ENCODE results near the gene FBN3.

The FBN3 gene

GRCh38 chr19:8110931-8111330, 38.5 kb downstream of the FBN3 start:
- CTCF ChIA-PET = no interaction called here
- Histone ChIP-seq H3K9me3 (ENCODE audit: control insufficient read depth, insufficient read depth, low read depth, low read length) (no peaks in the 10 kb centered on the region), H3K36me3 (ENCODE audit: control insufficient read depth in 2 of 2, insufficient read depth in 1 of 2, low read length in 2 of 2) (no peaks in the 10 kb centered on the region), H3K27ac (ENCODE audit: extremely low read depth, low read depth, low read length) (no peak overlapping the region), H3K4me3 (ENCODE audit: low read depth, low read length) (no peak overlapping the region), H3K4me1 (ENCODE audit: control insufficient read depth, insufficient read depth, low read length) (no peaks in the 10 kb centered on the region)
- no peak for TF ChIP-seq ZNF335 (tag by site-specific recombination; conservative IDR thresholded peaks at IDR 0.05)
- no peak for TF ChIP-seq ZNF140 (tag by site-specific recombination; IDR thresholded peaks at IDR 0.05)
- no peak for TF ChIP-seq ZNF521 (tag by site-specific recombination; IDR thresholded peaks at IDR 0.05)
- no peak for TF ChIP-seq ZNF175 (tag by site-specific recombination; IDR thresholded peaks at IDR 0.05)
- no peak for TF ChIP-seq ZNF214 (tag by site-specific recombination; IDR thresholded peaks at IDR 0.05; ENCODE audit: borderline replicate concordance)
- no peak for TF ChIP-seq ZNF513 (tag by site-specific recombination; IDR thresholded peaks at IDR 0.05)
- no peak for TF ChIP-seq KLF17 (tag by site-specific recombination; IDR thresholded peaks at IDR 0.05)
- no peak for TF ChIP-seq ZNF670 (tag by site-specific recombination; IDR thresholded peaks at IDR 0.05; ENCODE audit: low read depth)
- POLR2A ChIA-PET = no interaction called here

GRCh38 chr19:8109890-8110662, 39.3 kb downstream of the FBN3 start:
- TF ChIP-seq ZNF266 (tag by site-specific recombination; IDR thresholded peaks at IDR 0.05; ENCODE audit: low read depth) = no peak
- TF ChIP-seq ZNF394 (tag by site-specific recombination; IDR thresholded peaks at IDR 0.05; ENCODE audit: borderline replicate concordance) = peak; percentile 17; the same call in 1 of the 2 replicates
- TF ChIP-seq ZIC2 (tag by site-specific recombination; IDR thresholded peaks at IDR 0.05) = 0 out of 2 replicates have a peak, but pooled peaks have one; percentile 3
- TF ChIP-seq SCRT2 (tag by site-specific recombination; IDR thresholded peaks at IDR 0.05) = 0 out of 2 replicates have a peak, but pooled peaks have one; percentile 34
- TF ChIP-seq ZNF701 (tag by site-specific recombination; IDR thresholded peaks at IDR 0.05) = no peak
- TF ChIP-seq ZNF660 (tag by site-specific recombination; IDR thresholded peaks at IDR 0.05) = no peak
- no peak for TF ChIP-seq ZNF148 (tag by site-specific recombination; IDR thresholded peaks at IDR 0.05; ENCODE audit: borderline replicate concordance)
- no peak for TF ChIP-seq ZNF18 (tag by site-specific recombination; IDR thresholded peaks at IDR 0.05)
- Histone ChIP-seq H3K9me3 (ENCODE audit: control insufficient read depth, insufficient read depth, low read depth, low read length) (no peaks in the 10 kb centered on the region), H3K27ac (ENCODE audit: extremely low read depth, low read depth, low read length) (no peak overlapping the region), H3K4me1 (ENCODE audit: control insufficient read depth, insufficient read depth, low read length) (no peaks in the 10 kb centered on the region), H3K4me3 (ENCODE audit: low read depth, low read length) (no peak overlapping the region), H3K36me3 (ENCODE audit: control insufficient read depth in 2 of 2, insufficient read depth in 1 of 2, low read length in 2 of 2) (no peaks in the 10 kb centered on the region)
- POLR2A ChIA-PET = no interaction called here
- CTCF ChIA-PET = interaction anchor here (0.5 kb wide), 1 partner anchor 78 kb away, joined by 5 read pairs; no protein-coding TSS in a partner anchor

Measured in HEK293 (cell line).